ENCODE measurements around the gene RASSF4. TPM values are rescaled to one million over a fixed set of nuclear protein-coding genes. Genes with fewer than 3 reads are reported as not detected.

Gene RASSF4
- total RNA-seq, 2 experiments from 2014 or later = 1.2 to 2.0 TPM

DNA sequence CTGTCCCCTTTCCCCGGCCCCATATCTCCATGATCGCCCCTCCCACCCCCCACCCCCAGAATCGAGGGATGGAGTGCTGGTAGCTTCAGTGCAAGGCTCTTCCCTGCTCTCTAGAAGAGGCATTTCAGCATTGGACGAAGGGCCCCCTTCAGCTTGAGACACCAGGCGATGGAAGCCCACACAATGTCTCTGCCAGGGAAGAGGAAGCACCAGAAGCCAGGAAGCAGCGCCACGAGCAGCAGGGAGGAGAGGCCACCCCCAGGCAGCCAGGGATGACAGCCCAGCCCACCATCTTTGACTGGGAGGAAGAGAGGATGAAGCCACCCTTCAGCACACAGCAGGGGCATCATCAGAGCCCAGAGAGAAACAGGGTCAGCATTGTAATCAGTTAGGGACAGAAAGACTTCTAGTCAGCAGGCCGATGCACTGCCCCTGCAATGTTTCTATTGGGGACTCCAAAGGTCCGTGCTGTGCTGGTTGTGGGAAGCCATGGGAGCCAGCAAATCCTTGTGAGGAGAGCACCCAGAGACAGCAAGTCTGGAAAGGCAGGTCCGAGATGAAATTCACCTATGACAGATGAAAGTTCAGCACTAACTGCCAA lies 32.8 kb upstream of the RASSF4 start:
- POLR2A ChIA-PET = no interaction called here
- CTCF ChIA-PET = no interaction called here

DNA sequence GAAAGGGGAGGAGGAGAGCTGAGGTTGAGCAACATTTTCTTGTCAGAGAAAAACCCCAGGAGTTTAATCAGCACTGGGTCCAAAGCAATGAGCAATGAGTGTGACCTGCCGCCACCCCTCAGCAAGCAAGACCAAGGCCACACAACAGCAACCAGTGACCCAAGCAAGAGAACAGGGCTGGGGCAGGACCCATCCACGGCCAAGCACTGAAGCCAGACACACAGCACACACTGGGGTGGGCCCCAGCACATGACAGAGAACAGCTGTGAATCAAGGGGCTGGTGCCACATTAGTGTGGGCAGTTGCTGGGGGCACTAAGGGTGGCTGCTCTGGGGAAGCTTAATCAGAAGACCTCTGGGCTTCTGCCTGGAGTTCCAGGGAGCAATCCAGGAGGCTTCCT lies 32.2 kb upstream of the RASSF4 start:
- POLR2A ChIA-PET = no interaction called here
- CTCF ChIA-PET = no interaction called here

DNA sequence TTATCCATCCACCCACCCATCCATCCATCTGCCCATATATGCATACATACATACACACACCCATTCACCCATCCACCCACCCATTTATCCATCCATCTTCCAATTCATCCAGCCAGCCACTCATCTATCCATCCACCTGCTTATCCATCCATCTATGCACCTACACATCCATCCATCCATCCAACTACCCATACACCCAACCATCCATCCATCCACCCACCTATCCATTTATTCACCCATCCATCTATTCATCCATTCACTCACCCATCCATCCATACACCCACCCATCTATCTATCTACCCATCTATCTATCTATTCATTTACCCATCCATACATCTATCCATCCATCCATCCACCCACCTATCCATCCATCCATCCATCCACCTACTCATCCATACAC lies 31.1 kb upstream of the RASSF4 start:
- POLR2A ChIA-PET = no interaction called here
- CTCF ChIA-PET = no interaction called here

DNA sequence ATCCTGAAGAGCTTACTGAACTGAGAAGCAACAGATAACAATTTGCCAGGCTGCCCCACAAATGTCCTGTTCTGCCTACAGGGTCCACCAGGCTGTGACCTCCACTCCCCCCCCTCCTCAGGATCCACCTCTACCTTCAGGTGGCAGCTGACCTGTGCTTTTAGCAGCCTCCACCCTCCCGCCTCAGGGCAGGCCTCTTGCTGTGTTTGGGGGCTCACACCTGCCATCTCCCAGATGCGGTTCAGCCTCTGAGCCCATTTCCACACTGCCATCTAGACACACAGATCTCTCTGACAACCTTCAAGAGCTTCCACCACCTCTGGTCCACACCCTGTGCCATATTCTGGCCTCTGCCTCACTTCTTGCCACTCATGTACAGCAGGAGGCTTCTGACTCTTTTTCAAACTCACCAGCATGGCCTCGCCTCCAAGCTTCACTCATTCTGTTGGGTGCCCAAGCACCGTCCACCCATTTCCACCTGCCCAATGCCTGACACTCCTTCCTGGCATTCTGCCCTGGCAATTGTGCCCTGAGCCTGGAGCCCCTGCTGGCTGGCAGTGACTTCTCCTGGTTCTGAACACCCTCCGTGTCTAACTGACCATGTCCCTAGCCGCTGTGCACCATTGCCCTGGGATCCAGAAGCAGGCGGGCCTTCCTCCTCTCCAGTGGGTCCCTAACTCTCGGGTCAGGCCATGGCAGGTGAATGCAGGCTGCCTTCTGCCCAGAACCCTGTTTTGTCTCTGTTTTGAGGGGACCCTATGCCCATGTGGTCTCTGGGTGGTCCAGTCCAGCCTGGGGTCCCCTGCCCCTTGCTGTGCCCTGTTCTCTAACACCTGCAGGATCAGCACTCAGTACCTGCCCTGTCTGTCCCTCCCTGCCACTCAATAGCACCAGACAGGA lies 30.0 kb upstream of the RASSF4 start:
- CTCF ChIA-PET = no interaction called here

DNA sequence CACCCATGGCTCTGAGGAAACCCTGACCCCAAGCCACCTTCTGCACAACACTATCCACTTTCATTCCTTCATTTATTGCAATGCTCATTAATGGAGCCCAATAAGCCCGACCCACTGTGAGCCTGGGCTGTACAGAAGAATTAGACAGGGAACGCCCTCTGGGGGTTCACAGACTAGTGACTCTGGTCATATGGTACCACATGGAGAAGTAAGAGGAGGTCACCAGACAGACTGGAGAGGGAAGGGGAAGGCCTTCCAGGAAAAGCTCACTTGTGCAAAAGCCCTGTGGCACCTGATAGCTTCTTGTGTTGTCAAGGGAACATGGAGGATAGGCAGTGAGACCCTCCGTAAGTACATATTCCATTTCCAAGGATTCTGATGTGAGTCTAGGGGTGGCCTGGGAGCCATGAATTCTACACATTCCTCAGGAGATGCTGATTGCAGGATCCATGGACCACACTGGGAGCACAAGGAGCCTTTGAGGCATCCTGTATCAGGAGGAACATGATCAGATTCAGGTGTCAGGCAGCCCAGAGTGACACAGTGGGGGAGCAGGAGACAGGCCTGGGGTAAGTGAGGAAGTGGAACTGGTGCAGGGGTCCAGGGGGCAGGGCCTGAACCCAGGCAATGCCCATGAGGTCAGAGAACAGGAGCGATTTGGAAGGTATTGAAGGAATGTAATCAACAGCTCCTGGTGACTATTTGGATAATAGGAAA lies 28.5 kb upstream of the RASSF4 start:
- ChIA-PET POLR2A (no interaction called here), CTCF (interaction anchor here (2.9 to 3.4 kb wide), 2 partner anchors 43 to 47 kb away, joined by 7 to 42 read pairs; partner anchors contain the start of gene DEPP1)

More for the DNA sequence above, 30.0 kb upstream of the RASSF4 start:
- POLR2A ChIA-PET = no interaction called here

DNA sequence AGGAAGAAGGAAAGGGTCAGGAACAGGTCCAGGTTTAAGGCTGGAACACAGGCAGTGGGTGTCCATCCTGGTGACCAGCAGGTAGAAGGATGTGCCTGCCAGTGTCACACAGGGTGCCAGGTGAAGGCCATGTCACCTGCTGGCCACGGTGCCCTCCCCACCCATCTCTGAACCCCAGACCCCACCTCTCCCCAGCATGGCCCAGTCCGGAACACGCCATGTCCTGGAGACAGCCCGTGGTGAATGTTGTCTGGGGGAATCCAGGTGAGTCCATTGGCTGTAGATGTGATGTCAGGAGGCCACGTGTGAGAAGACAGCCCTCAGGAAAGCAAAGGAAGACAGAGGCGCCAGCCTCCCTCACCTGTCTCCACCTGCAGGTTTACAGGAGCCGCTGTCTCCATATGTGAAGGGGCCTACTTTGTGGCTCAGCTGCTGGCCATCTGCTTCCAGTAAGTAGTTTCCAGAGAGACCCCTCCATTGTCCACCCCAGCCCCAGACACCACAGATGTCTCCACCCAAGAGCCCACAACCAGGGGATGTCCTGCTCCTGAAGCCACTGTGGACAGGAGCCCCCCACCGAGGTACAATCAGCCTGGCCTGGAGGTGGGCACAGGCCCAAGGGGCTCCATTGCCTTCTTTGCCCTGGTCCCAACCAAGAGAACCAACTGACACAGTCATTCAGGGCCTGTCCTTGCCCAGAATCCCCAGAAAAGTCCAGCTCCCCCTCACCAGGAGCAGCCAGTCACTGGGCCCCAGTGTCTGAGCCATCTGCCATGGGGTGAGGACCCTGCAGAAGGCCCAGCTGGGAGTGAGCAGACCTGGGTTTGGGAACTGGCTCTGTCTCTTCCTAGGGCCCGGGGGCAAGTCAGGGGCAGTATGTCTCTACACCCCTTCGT lies 27.7 kb upstream of the RASSF4 start:
- CTCF ChIA-PET = interaction anchor here (1.2 to 3.4 kb wide), 8 partner anchors 15 to 46 kb away, joined by 3 to 42 read pairs (median 6); partner anchors contain the start of genes DEPP1 and RASSF4
- POLR2A ChIA-PET = no interaction called here

DNA sequence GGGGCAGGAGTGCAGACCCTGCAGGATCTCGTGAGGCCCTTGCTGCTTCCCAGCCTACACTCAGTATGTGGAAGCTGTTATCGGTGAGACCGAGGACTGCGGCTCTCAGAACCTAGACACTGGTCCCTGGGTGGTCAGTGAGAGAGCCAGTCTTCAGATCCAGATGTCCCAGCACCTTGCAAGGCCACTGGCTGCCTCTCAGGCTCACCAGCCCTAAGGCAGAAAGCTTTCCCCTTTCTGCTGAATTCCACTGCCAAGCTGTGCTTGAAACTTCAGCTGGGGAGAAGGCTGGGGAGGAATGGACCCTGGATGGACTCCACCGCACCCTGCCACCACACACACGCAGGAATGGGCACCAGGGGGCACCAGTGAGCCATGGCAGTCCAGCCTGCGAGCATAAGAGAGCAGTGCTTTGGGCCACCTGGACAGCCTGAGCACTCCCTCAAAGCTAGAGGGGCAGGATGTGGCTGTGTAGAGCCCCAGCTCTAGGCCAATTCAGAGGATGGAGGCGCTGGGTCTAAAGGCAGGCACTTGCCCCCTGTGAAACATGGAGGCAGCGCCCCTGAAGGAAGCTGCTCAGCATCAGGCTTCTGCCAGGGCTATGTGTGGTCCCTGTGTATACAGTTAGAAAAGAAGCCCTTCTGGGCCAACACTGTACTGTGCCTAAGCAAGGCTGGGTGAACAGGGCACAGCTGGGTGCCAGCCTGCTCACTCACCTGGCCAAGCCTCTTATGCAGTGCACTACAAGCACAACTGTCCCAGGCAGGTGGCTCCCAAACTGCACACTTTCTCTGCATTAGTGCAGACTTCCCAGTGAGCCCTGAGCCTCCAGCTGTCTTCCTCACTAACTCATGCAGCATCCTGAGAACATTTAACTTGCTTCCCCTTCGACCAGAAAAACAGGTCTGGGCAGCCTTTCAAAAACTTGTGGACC lies 26.8 kb upstream of the RASSF4 start:
- POLR2A ChIA-PET = no interaction called here
- CTCF ChIA-PET = interaction anchor here (0.6 to 3.4 kb wide), 12 partner anchors 9 to 45 kb away, joined by 3 to 42 read pairs (median 6); partner anchors contain the start of genes DEPP1 and RASSF4

DNA sequence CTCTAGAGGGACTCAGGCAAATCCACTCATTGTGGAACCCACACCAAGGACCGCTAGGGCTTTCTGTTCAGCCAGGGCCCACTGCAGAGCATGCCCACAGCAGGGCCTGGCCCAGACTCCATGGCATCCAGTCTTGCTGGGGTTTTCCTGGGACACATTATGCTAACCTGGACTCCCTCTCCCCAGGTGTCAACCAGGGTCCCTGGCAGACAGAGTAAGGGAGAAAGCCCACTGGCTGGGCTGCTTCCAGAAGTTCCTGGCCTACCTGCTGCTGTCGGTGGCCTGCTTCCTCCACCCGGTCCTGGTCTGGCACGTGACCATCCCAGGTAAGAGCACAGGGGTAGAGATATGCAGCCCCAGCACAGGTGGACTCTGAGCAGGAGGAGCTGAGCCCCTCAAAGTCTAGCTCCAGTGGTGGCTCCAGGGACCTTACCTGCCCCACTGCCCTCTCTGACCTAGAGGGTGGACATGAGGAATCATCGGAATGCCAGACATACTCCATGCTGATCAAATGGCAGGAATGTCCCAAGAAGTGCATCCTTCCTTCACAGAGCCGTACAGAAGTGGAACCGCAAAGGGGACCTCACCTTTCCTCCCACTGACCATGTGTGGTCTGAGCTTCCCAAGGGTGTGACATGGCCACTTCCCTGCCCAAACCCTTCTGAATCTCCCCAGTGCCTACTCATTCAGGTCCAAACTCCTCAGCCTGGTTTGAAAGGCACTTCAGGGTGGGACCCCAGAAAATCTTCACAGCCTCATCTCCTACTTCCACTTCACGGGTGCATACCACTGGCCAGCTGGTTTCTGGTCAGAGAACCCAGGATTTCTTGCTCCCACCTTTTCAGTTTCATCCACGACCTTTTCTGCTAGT lies 25.9 kb upstream of the RASSF4 start:
- POLR2A ChIA-PET = no interaction called here
- CTCF ChIA-PET = interaction anchor here (0.6 to 3.4 kb wide), 12 partner anchors 8 to 44 kb away, joined by 3 to 42 read pairs (median 6); partner anchors contain the start of genes DEPP1 and RASSF4

DNA sequence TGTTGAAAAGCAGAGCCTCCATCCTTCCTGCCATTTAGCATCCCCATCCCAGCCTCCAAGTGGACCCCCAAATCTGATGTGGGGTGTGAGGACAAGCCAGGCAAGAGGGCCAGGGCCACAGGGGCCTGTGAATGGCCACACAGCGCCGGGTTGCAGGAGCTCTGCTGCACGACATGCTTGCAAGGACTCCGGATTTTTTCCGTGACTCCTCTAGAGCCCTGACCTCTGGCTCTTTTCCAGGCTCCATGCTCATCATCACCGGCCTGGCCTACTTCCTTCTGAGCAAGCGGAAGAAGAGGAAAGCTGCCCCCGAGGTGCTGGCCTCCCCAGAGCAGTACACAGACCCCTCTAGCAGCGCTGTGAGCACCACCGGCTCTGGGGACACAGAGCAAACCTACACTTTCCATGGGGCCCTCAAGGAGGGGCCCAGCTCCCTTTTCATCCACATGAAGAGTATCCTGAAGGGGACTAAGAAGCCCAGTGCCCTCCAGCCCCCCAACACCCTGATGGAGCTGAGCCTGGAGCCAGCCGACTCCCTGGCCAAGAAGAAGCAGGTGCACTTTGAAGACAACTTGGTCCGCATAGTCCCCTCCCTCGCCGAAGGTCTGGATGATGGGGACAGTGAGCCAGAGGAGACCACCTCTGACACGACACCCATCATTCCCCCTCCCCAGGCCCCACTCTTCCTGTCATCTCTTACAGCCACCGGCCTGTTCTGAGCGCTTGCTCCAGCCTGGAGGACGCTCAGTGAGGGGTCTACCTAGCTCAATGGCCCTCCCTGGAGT lies 25.0 kb upstream of the RASSF4 start:
- CTCF ChIA-PET = interaction anchor here (3.4 kb wide), 1 partner anchor 43 kb away, joined by 42 read pairs; the partner anchor contains the start of gene DEPP1
- POLR2A ChIA-PET = no interaction called here

DNA sequence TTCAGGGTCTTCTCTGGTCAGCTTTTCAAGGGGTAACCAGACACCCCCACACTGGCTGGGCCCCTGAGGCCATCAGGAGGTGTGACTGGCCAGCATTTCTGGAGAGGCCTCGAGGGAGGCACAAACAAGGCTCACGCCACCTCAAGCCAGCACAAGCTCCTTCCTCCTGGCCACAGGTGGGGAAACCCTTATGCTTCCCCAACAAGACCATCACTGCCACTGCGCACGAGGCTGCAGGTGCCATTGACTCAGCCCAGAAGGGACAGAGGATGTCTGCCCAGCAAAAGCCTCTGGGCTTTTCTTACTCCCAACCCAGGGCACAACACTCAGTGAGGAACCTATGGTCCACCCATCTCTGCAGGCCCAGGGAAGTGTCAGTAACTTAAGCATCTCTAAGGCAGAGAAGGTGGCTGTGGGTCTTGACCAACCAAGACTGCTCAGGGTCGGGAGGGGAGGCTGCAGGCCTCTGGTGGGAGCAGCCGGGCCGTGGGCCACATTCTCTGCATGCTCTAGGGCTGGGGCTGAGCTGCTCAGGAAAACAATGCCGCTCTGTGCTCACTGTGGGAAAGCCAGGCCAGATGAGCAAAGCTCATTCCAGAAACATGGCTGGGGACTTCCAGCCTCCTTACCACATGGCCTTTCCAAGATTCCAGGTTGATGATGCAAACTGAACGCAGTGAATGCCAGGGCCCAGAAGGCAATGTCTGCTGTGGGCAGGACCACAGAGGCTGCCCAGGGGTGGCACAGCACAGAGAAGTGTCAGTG lies 24.2 kb upstream of the RASSF4 start:
- ChIA-PET CTCF (no interaction called here), POLR2A (no interaction called here)

DNA sequence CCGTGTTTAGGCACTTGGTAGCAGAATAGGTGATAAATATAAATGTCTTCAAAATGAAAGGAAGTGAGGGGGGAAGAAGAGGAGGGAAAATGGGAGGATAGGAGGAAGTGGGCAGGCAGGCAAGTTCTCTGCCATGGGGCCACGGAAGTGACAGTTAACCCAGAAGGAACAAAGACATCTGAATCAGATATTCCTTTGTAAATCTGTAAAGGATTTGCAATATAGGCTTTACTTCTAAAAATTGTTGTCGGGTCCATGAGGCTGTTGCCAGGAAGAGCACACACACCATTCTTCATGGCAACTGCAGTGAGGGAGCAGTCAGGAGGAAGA lies 23.7 kb upstream of the RASSF4 start:
- ChIA-PET POLR2A (no interaction called here), CTCF (no interaction called here)

DNA sequence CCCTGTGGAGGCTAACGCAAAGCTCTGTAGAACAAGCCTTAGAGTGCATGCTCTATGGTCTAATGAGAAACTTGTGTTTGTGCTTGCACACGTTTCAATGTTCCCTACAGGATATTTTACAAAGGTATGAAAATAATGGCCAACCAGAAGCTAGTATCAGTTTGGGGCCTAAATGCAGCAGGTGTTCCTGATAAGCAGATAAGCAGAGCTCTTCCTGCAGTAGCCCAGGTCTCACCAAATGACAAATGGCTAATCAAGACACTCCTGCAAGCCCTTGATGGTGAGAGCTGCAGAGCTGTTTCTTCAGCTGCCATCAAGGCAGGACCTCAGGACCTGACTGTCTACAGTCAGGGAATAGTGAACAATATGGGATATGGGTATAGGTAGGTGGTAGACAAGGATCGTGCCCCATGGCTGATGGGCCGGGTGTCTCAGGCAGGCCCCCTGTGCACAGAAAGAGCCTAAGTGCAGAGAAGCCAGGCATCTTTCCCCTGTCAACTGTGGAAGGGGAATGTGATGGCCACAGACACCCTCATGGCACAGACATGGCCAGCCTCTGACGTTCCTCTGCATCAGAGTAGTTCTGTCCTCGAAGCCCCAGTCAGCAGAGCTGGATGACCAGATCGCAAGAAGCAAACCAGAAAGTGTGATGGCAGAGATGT lies 23.2 kb upstream of the RASSF4 start:
- CTCF ChIA-PET = no interaction called here
- POLR2A ChIA-PET = no interaction called here

DNA sequence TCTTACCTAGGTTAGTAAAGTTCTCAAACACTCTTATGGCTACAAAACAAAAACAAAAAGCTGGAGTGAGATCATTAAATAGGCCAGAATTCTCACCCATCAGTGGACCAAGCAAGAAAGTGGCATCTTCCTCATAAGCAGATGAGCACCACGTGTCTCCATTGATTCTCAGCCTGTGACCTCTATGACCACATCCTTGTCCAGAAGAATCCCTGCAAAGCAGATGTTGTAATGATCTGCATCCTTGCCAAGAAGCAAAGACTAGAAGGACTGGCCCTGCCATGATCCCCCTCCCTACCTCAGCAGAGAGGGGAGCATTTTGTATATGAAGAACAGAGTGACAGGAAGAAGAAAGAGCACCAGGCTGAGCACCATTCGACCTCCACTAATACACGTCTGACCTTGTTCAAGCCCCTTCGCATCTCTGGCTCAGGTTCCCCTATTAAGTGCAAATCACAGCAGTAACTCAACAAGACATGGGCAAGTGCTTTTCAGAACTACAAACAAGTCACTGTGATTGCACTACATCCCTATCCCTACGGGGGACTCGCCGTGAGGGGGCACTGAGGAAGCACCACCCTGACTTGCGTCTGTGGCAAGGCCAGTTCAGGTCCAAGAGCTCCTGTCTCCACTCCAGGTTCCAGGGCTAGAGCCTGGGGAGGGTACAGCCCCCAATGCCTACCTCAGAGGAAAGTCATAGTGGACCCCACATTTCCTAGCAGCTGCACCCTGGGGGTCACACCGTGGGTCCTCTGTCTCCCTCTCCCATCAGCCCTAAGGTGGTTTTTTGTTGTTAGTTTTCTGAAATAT lies 22.2 kb upstream of the RASSF4 start:
- POLR2A ChIA-PET = no interaction called here

DNA sequence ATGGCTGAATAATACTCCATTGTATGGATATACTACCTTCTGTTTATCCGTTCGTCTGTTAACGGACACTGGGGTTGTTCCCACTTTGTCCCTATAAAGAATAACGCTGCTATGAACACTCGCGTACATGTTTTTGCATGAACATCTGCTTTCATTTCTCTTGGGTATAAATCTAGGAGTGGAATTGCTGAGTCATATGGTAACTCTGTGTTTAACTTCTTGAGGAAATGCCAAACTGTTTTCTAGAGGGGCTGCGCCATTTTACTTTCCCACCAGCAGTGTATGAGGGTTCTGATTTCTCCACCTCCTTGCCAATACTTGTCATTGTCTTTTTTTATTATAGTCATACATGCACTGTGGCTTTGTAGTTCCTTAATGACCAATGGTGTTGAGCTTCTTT lies 20.6 kb upstream of the RASSF4 start:
- CTCF ChIA-PET = no interaction called here
- POLR2A ChIA-PET = interaction anchor here (0.7 kb wide), 1 partner anchor 1783 kb away, joined by 5 read pairs; no protein-coding TSS in a partner anchor

More for the DNA sequence above, 22.2 kb upstream of the RASSF4 start:
- CTCF ChIA-PET = no interaction called here
